Measurements from ENCODE around the gene HSPA9. TPM values are rescaled to one million over a fixed set of nuclear protein-coding genes. Genes with fewer than 3 reads are reported as not detected.

Gene HSPA9
- total and polyA plus RNA-seq, 2 donors (not counting 1 experiment from before 2014, with no cell fraction given) = 66.5 to 139 TPM

DNA sequence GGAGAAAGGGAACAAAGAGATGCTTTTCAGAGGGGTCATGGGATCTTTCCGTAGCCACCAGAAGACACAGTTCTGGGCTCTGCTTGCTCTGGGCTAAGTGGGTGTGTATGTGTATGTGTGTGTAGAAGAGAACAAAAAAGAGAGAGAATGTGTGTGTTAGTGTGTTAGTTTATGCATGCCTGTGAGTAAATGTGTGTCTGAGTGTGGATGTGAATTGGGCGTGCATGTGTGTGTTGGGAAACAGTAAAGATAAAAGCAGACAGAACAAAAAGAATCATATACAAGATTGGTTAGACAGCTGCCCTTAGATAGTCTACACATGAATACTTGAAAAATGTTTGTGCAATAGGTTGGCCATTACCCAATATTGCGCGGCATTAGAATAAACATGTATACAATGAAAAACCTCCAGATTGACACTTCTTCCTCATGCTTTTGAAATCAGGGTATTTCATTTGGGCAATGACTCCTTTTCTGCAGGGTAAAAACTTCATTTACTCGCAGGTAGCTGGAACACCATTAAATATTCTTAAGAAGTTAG is 36.5 kb upstream of the HSPA9 start:
- Histone ChIP-seq H3K79me2 (ENCODE audit: control insufficient read depth, insufficient read depth, low read length) (no peaks in the 10 kb centered on the region), H3K9ac (ENCODE audit: low read length) (no peak overlapping the region), H3K36me3 (replicated peaks in 1 of 2; ENCODE audit: control extremely low read depth in 1 of 2, control insufficient read depth in 1 of 2, extremely low read depth in 1 of 2, insufficient read depth in 2 of 2, low read length in 1 of 2) (no peaks in the 10 kb centered on the region), H3K27me3 (replicated peaks in 1 of 4; ENCODE audit: control extremely low read depth in 1 of 4, control insufficient read depth in 3 of 4, insufficient read depth in 4 of 4, low read length in 3 of 4) (peaks cover 0 to 30% (median 14%) of the 10 kb centered on the region in 4 experiments), H2AFZ (ENCODE audit: insufficient read depth, low read depth, low read length, poor library complexity, severe bottlenecking) (no peak overlapping the region), H3K27ac (ENCODE audit: low read length in 2 of 2) (no peak overlapping the region), H3K4me1 (ENCODE audit: control insufficient read depth in 2 of 2, insufficient read depth in 2 of 2, low read length in 2 of 2) (peaks cover 11 to 13% of the 10 kb centered on the region in 2 donors), H3K4me3 (ENCODE audit: control extremely low read depth in 1 of 5, extremely low read depth in 1 of 5, insufficient read depth in 1 of 5, low read depth in 2 of 5, low read length in 4 of 5) (no peak overlapping the region), H3K4me2 (replicated peaks; ENCODE audit: low read depth, low read length, poor library complexity, severe bottlenecking) (peak overlapping the region; percentile 40), H4K20me1 (ENCODE audit: control insufficient read depth, insufficient read depth, low read length, poor library complexity, severe bottlenecking) (no peaks in the 10 kb centered on the region), H3K9me3 (ENCODE audit: control extremely low read depth in 1 of 3, control insufficient read depth in 2 of 3, insufficient read depth in 1 of 3, low read length in 2 of 3) (no peaks in the 10 kb centered on the region)
- no peak for DNase-seq
- Mint-ChIP-seq H3K9me3 (ENCODE audit: insufficient read depth) (no peaks in the 10 kb centered on the region), H3K4me1 (peaks cover 8% of the 10 kb centered on the region), H3K4me3 (peak overlapping the region; percentile 1), H3K27ac (no peak overlapping the region), H3K27me3 (peaks cover 41% of the 10 kb centered on the region)
- ChIA-PET POLR2A (interaction anchor here (0.6 kb wide), 1 partner anchor 16 kb away, joined by 3 read pairs; no protein-coding TSS in a partner anchor), CTCF (no interaction called here)
- WGBS (ENCODE audit: insufficient coverage) = 10% methylated on average over 2 of the region's 5 CpGs
- intact Hi-C loops (cut with micrococcal nuclease) = no loop called here
- no peak for ATAC-seq (ENCODE audit: low read depth)
- TF ChIP-seq, protein P1, sequence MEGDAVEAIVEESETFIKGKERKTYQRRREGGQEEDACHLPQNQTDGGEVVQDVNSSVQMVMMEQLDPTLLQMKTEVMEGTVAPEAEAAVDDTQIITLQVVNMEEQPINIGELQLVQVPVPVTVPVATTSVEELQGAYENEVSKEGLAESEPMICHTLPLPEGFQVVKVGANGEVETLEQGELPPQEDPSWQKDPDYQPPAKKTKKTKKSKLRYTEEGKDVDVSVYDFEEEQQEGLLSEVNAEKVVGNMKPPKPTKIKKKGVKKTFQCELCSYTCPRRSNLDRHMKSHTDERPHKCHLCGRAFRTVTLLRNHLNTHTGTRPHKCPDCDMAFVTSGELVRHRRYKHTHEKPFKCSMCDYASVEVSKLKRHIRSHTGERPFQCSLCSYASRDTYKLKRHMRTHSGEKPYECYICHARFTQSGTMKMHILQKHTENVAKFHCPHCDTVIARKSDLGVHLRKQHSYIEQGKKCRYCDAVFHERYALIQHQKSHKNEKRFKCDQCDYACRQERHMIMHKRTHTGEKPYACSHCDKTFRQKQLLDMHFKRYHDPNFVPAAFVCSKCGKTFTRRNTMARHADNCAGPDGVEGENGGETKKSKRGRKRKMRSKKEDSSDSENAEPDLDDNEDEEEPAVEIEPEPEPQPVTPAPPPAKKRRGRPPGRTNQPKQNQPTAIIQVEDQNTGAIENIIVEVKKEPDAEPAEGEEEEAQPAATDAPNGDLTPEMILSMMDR (IDR thresholded peaks at IDR 0.05) = no peak

DNA sequence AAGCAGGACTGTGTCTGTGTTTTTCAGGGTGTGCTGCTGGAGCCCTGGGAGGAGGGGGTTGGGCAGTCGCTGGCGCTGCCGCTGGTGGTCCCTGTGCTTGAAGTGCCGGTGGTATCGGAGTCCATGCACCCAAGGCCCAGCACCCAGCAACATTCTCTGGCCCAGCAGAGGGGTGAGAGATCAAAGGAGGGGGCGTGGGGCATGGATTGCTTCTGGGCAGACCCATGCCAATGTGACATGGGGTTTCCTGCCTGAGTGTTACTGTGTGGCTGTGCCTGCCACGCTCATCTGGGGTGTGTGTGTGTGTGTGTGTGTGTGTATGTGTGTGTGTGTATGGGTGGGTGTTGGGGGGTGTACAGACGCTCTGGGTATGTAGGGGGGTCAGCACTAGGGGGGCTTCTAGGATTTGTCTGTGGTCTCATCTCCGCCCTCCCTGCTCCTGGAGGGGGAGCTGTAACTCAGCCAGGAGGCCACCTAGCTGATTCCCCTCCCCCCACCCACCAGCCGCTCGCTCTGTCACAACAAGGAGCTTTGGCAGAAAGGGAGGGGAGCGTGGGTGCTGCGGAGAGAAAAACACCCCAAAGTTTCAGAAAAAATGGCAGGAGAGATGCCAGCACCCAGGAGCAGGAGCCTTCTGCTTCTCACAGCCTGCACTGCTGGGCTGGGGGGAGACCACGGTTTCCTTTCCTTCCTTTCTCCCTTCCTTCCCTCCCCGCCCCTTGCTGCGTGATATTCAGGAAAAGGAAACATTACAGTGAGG is 35.9 kb upstream of the HSPA9 start:
- Histone ChIP-seq H3K36me3 (replicated peaks in 1 of 2; ENCODE audit: control extremely low read depth in 1 of 2, control insufficient read depth in 1 of 2, extremely low read depth in 1 of 2, insufficient read depth in 2 of 2, low read length in 1 of 2) (no peaks in the 10 kb centered on the region), H3K4me3 (ENCODE audit: control extremely low read depth in 1 of 5, extremely low read depth in 1 of 5, insufficient read depth in 1 of 5, low read depth in 2 of 5, low read length in 4 of 5) (no peak overlapping the region), H3K27ac (ENCODE audit: low read length in 2 of 2) (no peak overlapping the region), H4K20me1 (ENCODE audit: control insufficient read depth, insufficient read depth, low read length, poor library complexity, severe bottlenecking) (no peaks in the 10 kb centered on the region), H2AFZ (ENCODE audit: insufficient read depth, low read depth, low read length, poor library complexity, severe bottlenecking) (no peak overlapping the region), H3K27me3 (replicated peaks in 1 of 4; ENCODE audit: control extremely low read depth in 1 of 4, control insufficient read depth in 3 of 4, insufficient read depth in 4 of 4, low read length in 3 of 4) (peaks cover 0 to 30% (median 14%) of the 10 kb centered on the region in 4 experiments), H3K4me1 (ENCODE audit: control insufficient read depth in 2 of 2, insufficient read depth in 2 of 2, low read length in 2 of 2) (peaks cover 11 to 13% of the 10 kb centered on the region in 2 donors), H3K4me2 (replicated peaks; ENCODE audit: low read depth, low read length, poor library complexity, severe bottlenecking) (peak overlapping the region; percentile 40), H3K79me2 (ENCODE audit: control insufficient read depth, insufficient read depth, low read length) (no peaks in the 10 kb centered on the region), H3K9me3 (ENCODE audit: control extremely low read depth in 1 of 3, control insufficient read depth in 2 of 3, insufficient read depth in 1 of 3, low read length in 2 of 3) (no peaks in the 10 kb centered on the region), H3K9ac (ENCODE audit: low read length) (no peak overlapping the region)
- WGBS (ENCODE audit: insufficient coverage) = 9% methylated on average over 7 of the region's 16 CpGs
- ChIA-PET POLR2A (interaction anchor here (0.6 kb wide), 1 partner anchor 15 kb away, joined by 3 read pairs; no protein-coding TSS in a partner anchor), CTCF (no interaction called here)
- TF ChIP-seq, protein P1 (IDR thresholded peaks at IDR 0.05) = no peak
- no peak for TF ChIP-seq EZH2 (IDR thresholded peaks at IDR 0.05; ENCODE audit: borderline replicate concordance, insufficient read depth, low read depth, low read length, poor library complexity, severe bottlenecking)
- Mint-ChIP-seq H3K27ac (no peak overlapping the region), H3K4me1 (peaks cover 8% of the 10 kb centered on the region), H3K27me3 (peaks cover 38% of the 10 kb centered on the region), H3K9me3 (ENCODE audit: insufficient read depth) (no peaks in the 10 kb centered on the region), H3K4me3 (no peak overlapping the region)
- intact Hi-C loops (cut with micrococcal nuclease) = no loop called here
- DNase-seq (peak; percentile 26), ATAC-seq (ENCODE audit: low read depth) (no peak)
